ENCODE measurements around the gene SINHCAF.
A peak's percentile ranks its signal among the peaks of the same experiment; 100 is the strongest.

The SINHCAF gene

GRCh38 chr12:31363416-31363809, 37.5 kb upstream of the SINHCAF start:
- H3K79me2 ChIP-seq (ENCODE audit: low read length) = no peaks in the 10 kb centered on the region
- no peak overlapping the region for H3K4me3 ChIP-seq (ENCODE audit: low read length)
- no peaks in the 10 kb centered on the region for H3K27me3 ChIP-seq (ENCODE audit: low read depth, low read length)
- H3K4me2 ChIP-seq (ENCODE audit: low read length) = peak overlapping the region; percentile 54
- H4K20me1 ChIP-seq (ENCODE audit: insufficient read depth, low read length) = no peaks in the 10 kb centered on the region
- no peak for TF ChIP-seq EZH2phosphoT487 (IDR thresholded peaks at IDR 0.05; ENCODE audit: low read depth)
- H3K27ac ChIP-seq (ENCODE audit: low read length) = no peak overlapping the region
- no peak overlapping the region for H3K9ac ChIP-seq (ENCODE audit: low read length)
- peaks cover 20% of the 10 kb centered on the region for H3K4me1 ChIP-seq (ENCODE audit: low read length)
- H3K36me3 ChIP-seq (replicated peaks; ENCODE audit: low read depth, low read length) = no peaks in the 10 kb centered on the region
- 0 out of 2 replicates have a peak overlapping the region, but pooled peaks have one; percentile 79 for H2AFZ ChIP-seq (ENCODE audit: low read depth, low read length)
- no peaks in the 10 kb centered on the region for H3K9me3 ChIP-seq (ENCODE audit: insufficient read depth, low read length)

- no peak overlapping the region for H3K27ac ChIP-seq (ENCODE audit: low read length)
- peak overlapping the region; percentile 79; the same call in 1 of the 2 replicates for H2AFZ ChIP-seq (ENCODE audit: low read depth, low read length)
These were observed 36.9 kb upstream of the SINHCAF start for GRCh38 chr12:31362759-31363415.

GRCh38 chr12:31362115-31362758, 36.3 kb upstream of the SINHCAF start:
- no peaks in the 10 kb centered on the region for H3K36me3 ChIP-seq (replicated peaks; ENCODE audit: low read depth, low read length)
- peak overlapping the region; percentile 34 for H3K4me3 ChIP-seq (ENCODE audit: low read length)
- no peaks in the 10 kb centered on the region for H3K79me2 ChIP-seq (ENCODE audit: low read length)
- H2AFZ ChIP-seq (ENCODE audit: low read depth, low read length) = peak overlapping the region; percentile 79; the same call in 1 of the 2 replicates
- H3K9me3 ChIP-seq (ENCODE audit: insufficient read depth, low read length) = no peaks in the 10 kb centered on the region
- H3K9ac ChIP-seq (ENCODE audit: low read length) = peak overlapping the region; percentile 34; the same call in 1 of the 2 replicates
- H3K4me1 ChIP-seq (ENCODE audit: low read length) = peaks cover 20% of the 10 kb centered on the region
- H3K4me2 ChIP-seq (ENCODE audit: low read length) = peak overlapping the region; percentile 54
- no peaks in the 10 kb centered on the region for H3K27me3 ChIP-seq (ENCODE audit: low read depth, low read length)
- no peak overlapping the region for H3K27ac ChIP-seq (ENCODE audit: low read length)
- no peaks in the 10 kb centered on the region for H4K20me1 ChIP-seq (ENCODE audit: insufficient read depth, low read length)
- TF ChIP-seq EZH2phosphoT487 (IDR thresholded peaks at IDR 0.05; ENCODE audit: low read depth) = no peak
- no peak for TF ChIP-seq CTCF (IDR thresholded peaks at IDR 0.05; ENCODE audit: low read depth, low read length)

More at GRCh38 chr12:31362759-31363415, 36.9 kb upstream of the SINHCAF start:
- no peaks in the 10 kb centered on the region for H3K36me3 ChIP-seq (replicated peaks; ENCODE audit: low read depth, low read length)
- peak; percentile 55 for TF ChIP-seq CTCF (IDR thresholded peaks at IDR 0.05; ENCODE audit: low read depth, low read length)
- no peak for TF ChIP-seq EZH2phosphoT487 (IDR thresholded peaks at IDR 0.05; ENCODE audit: low read depth)
- H4K20me1 ChIP-seq (ENCODE audit: insufficient read depth, low read length) = no peaks in the 10 kb centered on the region
- peak overlapping the region; percentile 34; the same call in 1 of the 2 replicates for H3K9ac ChIP-seq (ENCODE audit: low read length)
- peaks cover 20% of the 10 kb centered on the region for H3K4me1 ChIP-seq (ENCODE audit: low read length)
- H3K27me3 ChIP-seq (ENCODE audit: low read depth, low read length) = no peaks in the 10 kb centered on the region
- no peaks in the 10 kb centered on the region for H3K79me2 ChIP-seq (ENCODE audit: low read length)
- peak overlapping the region; percentile 34 for H3K4me3 ChIP-seq (ENCODE audit: low read length)
- H3K9me3 ChIP-seq (ENCODE audit: insufficient read depth, low read length) = no peaks in the 10 kb centered on the region
- peak overlapping the region; percentile 54 for H3K4me2 ChIP-seq (ENCODE audit: low read length)

GRCh38 chr12:31361730-31362114, 35.8 kb upstream of the SINHCAF start:
- H3K36me3 ChIP-seq (replicated peaks; ENCODE audit: low read depth, low read length) = no peaks in the 10 kb centered on the region
- no peak overlapping the region for H3K27ac ChIP-seq (ENCODE audit: low read length)
- H3K4me2 ChIP-seq (ENCODE audit: low read length) = no peak overlapping the region
- H2AFZ ChIP-seq (ENCODE audit: low read depth, low read length) = no peak overlapping the region
- H3K9me3 ChIP-seq (ENCODE audit: insufficient read depth, low read length) = no peaks in the 10 kb centered on the region
- H3K4me3 ChIP-seq (ENCODE audit: low read length) = no peak overlapping the region
- no peaks in the 10 kb centered on the region for H4K20me1 ChIP-seq (ENCODE audit: insufficient read depth, low read length)
- no peak for TF ChIP-seq EZH2phosphoT487 (IDR thresholded peaks at IDR 0.05; ENCODE audit: low read depth)
- TF ChIP-seq CTCF (IDR thresholded peaks at IDR 0.05; ENCODE audit: low read depth, low read length) = no peak
- no peaks in the 10 kb centered on the region for H3K79me2 ChIP-seq (ENCODE audit: low read length)
- no peak overlapping the region for H3K9ac ChIP-seq (ENCODE audit: low read length)
- no peaks in the 10 kb centered on the region for H3K27me3 ChIP-seq (ENCODE audit: low read depth, low read length)
- peaks cover 20% of the 10 kb centered on the region for H3K4me1 ChIP-seq (ENCODE audit: low read length)

Measured in OCI-LY3 (cell line).